Prostate gland (tissue), 2 donors: ENCODE results near the gene DNAH6.

ENCODE experiments used
- CTCF ChIP-seq, 4 experiments: fragments of 200-600 bp in 2 of 4; fragments of 450-650 bp in 2 of 4; sonication (generic) in 2 of 4; IDR thresholded peaks; 1 replicate in 3 of 4; 2 replicates in 1 of 4; pipeline ENCODE4 v1.5.1; 2016 to 2019; ENCODE audit warnings: antibody characterized with exemption in 4 of 4, mild to moderate bottlenecking in 2 of 4, moderate library complexity in 2 of 4
- POLR2A ChIP-seq: fragments of 450-650 bp; IDR thresholded peaks from one replicate; pipeline ENCODE4 v1.6.1; 2016; ENCODE audit warnings: antibody characterized with exemption, mild to moderate bottlenecking

DNA sequence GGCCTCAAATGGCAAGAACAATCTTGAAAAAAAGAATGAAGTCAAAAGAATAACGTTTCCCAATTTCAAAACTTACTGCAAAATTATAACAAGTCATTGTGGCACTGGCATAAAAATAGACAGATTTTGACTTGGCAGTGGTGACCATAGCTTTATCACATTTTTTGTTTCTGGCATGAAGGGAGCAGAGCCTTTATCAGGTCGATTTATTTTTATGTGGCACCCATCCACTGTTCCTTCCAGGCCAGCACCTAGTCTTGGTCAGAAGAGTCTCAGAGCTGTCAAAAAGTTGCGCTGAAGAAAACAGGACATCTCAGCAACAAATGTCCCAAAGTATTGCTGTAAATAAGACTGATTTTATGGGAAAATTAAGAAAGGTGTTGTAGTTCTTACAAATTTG, 272.2 kb downstream of the DNAH6 start:
- TF ChIP-seq CTCF (IDR thresholded peaks at IDR 0.05), result no peak
- no peak for TF ChIP-seq POLR2A
